NCI-H748 (cell line): Measurements from ENCODE around the gene TERT.
"Not testable (repeated sequence)": the region's sequence is repeated elsewhere in the genome, so short reads cannot be mapped to it uniquely, and the experiment has no call there.

Experiments
- DNase-seq: peaks from one replicate; lab custom pipeline; 2025; ENCODE audit not compliant: unreplicated experiment; lab: John Stamatoyannopoulos, UW

TERT gene

GRCh38 chr5:1297243-1297642 lies 2.4 kb upstream of the TERT start:
- no peak for DNase-seq

GRCh38 chr5:1295650-1296037 lies 776 bp upstream of the TERT start:
- DNase-seq, result no peak

GRCh38 chr5:1294206-1294834 lies 548 bp downstream of the TERT start:
- peak; percentile 35 for DNase-seq

GRCh38 chr5:1293416-1294205 lies 1.3 kb downstream of the TERT start:
- DNase-seq, result no peak

GRCh38 chr5:1292846-1293415 lies 1.9 kb downstream of the TERT start:
- no peak for DNase-seq

- peak; percentile 41 for DNase-seq
Measured at GRCh38 chr5:1292139-1292538, 2.7 kb downstream of the TERT start.

GRCh38 chr5:1291611-1292080 lies 3.2 kb downstream of the TERT start:
- DNase-seq, result peak; percentile 77

GRCh38 chr5:1290956-1291355 lies 3.9 kb downstream of the TERT start:
- DNase-seq, result not testable (repeated sequence)

GRCh38 chr5:1289559-1289958 lies 5.3 kb downstream of the TERT start:
- DNase-seq, result not testable (repeated sequence)

- no peak for DNase-seq
Measured at GRCh38 chr5:1288439-1289335, 6.2 kb downstream of the TERT start.

- DNase-seq, result no peak
Measured at GRCh38 chr5:1285883-1286291, 9.0 kb downstream of the TERT start.

- DNase-seq, result no peak
Measured at GRCh38 chr5:1285141-1285540, 9.7 kb downstream of the TERT start.

GRCh38 chr5:1284336-1284970 lies 10.4 kb downstream of the TERT start:
- not testable (repeated sequence) for DNase-seq

- not testable (repeated sequence) for DNase-seq
Measured at GRCh38 chr5:1283729-1284041, 11.2 kb downstream of the TERT start.

GRCh38 chr5:1282993-1283728 lies 11.7 kb downstream of the TERT start:
- not testable (repeated sequence) for DNase-seq

- no peak for DNase-seq
Measured at GRCh38 chr5:1282131-1282992, 12.5 kb downstream of the TERT start.

GRCh38 chr5:1281038-1281882 lies 13.6 kb downstream of the TERT start:
- DNase-seq, result no peak
